ENCODE measurements around the gene RAP2A.

DNA sequence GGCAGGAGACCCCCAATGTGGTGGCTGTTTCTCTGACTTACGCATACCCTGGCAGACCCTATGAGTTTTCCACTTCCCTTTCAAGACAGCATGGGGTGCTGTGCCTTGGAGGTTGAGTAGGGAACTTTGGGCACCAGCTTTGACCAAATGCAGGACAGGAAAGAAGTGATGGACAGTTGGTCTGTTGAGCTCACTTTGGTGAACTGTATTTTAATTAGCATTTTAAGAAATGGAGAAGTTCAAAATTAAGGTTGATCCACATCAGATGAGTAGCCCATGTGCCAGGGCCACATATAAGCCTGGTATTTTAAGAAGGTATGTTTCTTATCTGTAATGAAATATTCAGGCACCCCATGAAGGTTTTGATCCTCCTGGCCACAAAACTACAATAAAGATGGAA lies 46.1 kb upstream of the RAP2A start:
- TF ChIP-seq, protein P1, sequence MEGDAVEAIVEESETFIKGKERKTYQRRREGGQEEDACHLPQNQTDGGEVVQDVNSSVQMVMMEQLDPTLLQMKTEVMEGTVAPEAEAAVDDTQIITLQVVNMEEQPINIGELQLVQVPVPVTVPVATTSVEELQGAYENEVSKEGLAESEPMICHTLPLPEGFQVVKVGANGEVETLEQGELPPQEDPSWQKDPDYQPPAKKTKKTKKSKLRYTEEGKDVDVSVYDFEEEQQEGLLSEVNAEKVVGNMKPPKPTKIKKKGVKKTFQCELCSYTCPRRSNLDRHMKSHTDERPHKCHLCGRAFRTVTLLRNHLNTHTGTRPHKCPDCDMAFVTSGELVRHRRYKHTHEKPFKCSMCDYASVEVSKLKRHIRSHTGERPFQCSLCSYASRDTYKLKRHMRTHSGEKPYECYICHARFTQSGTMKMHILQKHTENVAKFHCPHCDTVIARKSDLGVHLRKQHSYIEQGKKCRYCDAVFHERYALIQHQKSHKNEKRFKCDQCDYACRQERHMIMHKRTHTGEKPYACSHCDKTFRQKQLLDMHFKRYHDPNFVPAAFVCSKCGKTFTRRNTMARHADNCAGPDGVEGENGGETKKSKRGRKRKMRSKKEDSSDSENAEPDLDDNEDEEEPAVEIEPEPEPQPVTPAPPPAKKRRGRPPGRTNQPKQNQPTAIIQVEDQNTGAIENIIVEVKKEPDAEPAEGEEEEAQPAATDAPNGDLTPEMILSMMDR (IDR thresholded peaks at IDR 0.05): no peak
- no peak for TF ChIP-seq POLR2A (IDR thresholded peaks at IDR 0.05)
